ENCODE data around the gene CALY.

Gene CALY

DNA sequence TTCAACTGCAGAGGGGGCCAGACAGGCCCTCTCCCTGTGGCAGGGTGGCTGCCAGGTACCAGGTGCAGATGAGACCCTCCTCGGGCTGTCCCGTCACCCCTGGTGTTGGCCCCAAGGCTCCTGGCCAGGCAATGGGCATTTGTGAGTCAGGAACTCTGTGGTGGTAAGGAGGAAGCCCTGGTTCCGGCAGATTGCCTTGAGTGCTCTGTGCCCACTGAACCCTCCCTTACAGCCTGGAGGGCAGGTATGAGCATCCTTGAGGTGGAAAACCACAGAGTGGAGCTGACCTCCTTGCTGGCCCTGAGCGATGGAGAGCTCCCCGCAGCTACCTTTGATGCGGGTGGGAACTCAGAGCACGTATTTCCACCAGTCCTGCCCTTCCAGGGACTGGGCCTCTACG is 44.3 kb upstream of the CALY start:
- Histone ChIP-seq H3K9ac (ENCODE audit: low read depth, low read length, poor library complexity) (no peak overlapping the region), H3K27ac (replicated peaks; ENCODE audit: low read length) (no peak overlapping the region), H3K4ac (ENCODE audit: low read length) (no peak overlapping the region), H3K4me2 (ENCODE audit: insufficient read depth, low read length, poor library complexity, severe bottlenecking) (no peak overlapping the region), H2BK15ac (ENCODE audit: low read length) (no peak overlapping the region), H3K4me1 (ENCODE audit: control insufficient read depth in 2 of 2, insufficient read depth in 1 of 2, low read depth in 1 of 2, low read length in 2 of 2) (peaks cover 6 to 7% of the 10 kb centered on the region in 2 donors), H3K14ac (ENCODE audit: low read length) (no peak overlapping the region), H3K4me3 (ENCODE audit: low read length in 2 of 2) (no peak overlapping the region), H3K18ac (ENCODE audit: low read length) (no peak overlapping the region), H2BK12ac (ENCODE audit: low read length) (peak overlapping the region; percentile 16), H2AK5ac (ENCODE audit: low read depth, low read length) (peak overlapping the region; percentile 75), H2AFZ (ENCODE audit: low read length) (no peak overlapping the region), H3K79me1 (ENCODE audit: low read depth, low read length) (peaks cover 7% of the 10 kb centered on the region), H4K8ac (ENCODE audit: low read depth, low read length) (no peak overlapping the region), H4K91ac (ENCODE audit: low read depth, low read length, poor library complexity) (no peak overlapping the region), H3K36me3 (replicated peaks in 1 of 2; ENCODE audit: control insufficient read depth in 2 of 2, insufficient read depth in 2 of 2, low read length in 2 of 2) (no peaks in the 10 kb centered on the region), H3K23ac (ENCODE audit: low read depth, low read length, poor library complexity) (no peak overlapping the region), H2BK5ac (ENCODE audit: low read length) (no peak overlapping the region), H3K9me3 (replicated peaks in 1 of 2; ENCODE audit: control insufficient read depth in 2 of 2, insufficient read depth in 1 of 2, low read depth in 1 of 2, low read length in 2 of 2) (no peaks in the 10 kb centered on the region), H3K27me3 (ENCODE audit: control insufficient read depth in 3 of 3, insufficient read depth in 3 of 3, low read depth in 1 of 3, low read length in 3 of 3) (peaks cover 0 to 15% (median 8%) of the 10 kb centered on the region in 3 experiments), H2BK120ac (ENCODE audit: low read depth, low read length) (no peak overlapping the region)
- no peak for DNase-seq (ENCODE audit: low spot score)
- WGBS, 2 donors (ENCODE audit: extremely low coverage in 2 of 2, insufficient read length in 2 of 2, insufficient replicate concordance in 1 of 2): no CpG with 5 or more reads among the region's 8 CpGs

DNA sequence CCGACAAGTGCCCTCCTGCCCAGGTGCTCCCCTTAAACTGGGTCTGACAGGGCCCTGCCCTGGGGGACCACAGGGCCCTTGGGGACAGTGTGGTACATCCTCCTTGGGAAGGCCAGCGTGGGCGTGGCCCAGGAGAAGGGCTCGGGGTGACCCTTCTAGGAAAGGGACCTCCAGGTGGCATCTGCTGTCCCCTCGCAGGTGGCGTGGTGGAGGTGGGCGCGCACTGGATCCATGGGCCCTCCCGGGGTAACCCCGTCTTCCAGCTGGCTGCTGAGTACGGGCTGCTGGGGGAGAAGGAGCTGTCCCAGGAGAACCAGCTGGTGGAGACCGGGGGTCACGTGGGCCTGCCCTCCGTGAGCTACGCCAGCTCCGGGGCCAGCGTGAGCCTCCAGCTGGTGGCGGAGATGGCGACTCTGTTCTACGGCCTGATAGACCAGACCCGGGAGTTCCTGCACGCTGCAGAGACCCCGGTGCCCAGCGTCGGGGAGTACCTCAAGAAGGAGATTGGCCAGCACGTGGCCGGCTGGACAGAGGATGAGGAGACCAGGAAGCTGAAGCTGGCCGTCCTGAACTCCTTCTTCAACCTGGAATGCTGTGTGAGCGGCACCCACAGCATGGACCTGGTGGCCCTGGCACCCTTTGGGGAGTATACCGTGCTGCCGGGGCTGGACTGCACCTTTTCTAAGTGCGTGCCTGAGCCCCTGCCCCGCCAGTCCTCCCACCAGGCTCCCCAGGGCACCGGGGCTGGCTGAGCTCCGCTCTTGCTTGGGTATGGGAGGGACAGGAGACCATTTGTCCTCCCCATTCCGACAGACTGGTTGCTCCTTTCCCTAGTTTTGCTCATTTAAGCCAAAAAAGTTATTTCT is 43.3 kb upstream of the CALY start:
- no peak for DNase-seq (ENCODE audit: low spot score)
- Histone ChIP-seq H4K8ac (ENCODE audit: low read depth, low read length) (no peak overlapping the region), H2AK5ac (ENCODE audit: low read depth, low read length) (peak overlapping the region; percentile 41), H3K4me3 (ENCODE audit: low read length in 2 of 2) (peak overlapping the region in 1 of 2 donors; percentile 91), H3K27me3 (ENCODE audit: control insufficient read depth in 3 of 3, insufficient read depth in 3 of 3, low read depth in 1 of 3, low read length in 3 of 3) (peaks cover 0 to 15% (median 8%) of the 10 kb centered on the region in 3 experiments), H3K9me3 (replicated peaks in 1 of 2; ENCODE audit: control insufficient read depth in 2 of 2, insufficient read depth in 1 of 2, low read depth in 1 of 2, low read length in 2 of 2) (no peaks in the 10 kb centered on the region), H3K4me2 (ENCODE audit: insufficient read depth, low read length, poor library complexity, severe bottlenecking) (peak overlapping the region; percentile 77), H3K23ac (ENCODE audit: low read depth, low read length, poor library complexity) (peak overlapping the region; percentile 81), H3K79me1 (ENCODE audit: low read depth, low read length) (peaks cover 7% of the 10 kb centered on the region), H4K91ac (ENCODE audit: low read depth, low read length, poor library complexity) (no peak overlapping the region), H3K14ac (ENCODE audit: low read length) (peak overlapping the region; percentile 38), H3K18ac (ENCODE audit: low read length) (peak overlapping the region; percentile 93), H3K9ac (ENCODE audit: low read depth, low read length, poor library complexity) (peak overlapping the region; percentile 90), H2BK5ac (ENCODE audit: low read length) (peak overlapping the region; percentile 87), H3K36me3 (replicated peaks in 1 of 2; ENCODE audit: control insufficient read depth in 2 of 2, insufficient read depth in 2 of 2, low read length in 2 of 2) (no peaks in the 10 kb centered on the region), H3K27ac (replicated peaks; ENCODE audit: low read length) (no peak overlapping the region), H2BK15ac (ENCODE audit: low read length) (peak overlapping the region; percentile 73), H2AFZ (ENCODE audit: low read length) (peak overlapping the region; percentile 90), H3K4me1 (ENCODE audit: control insufficient read depth in 2 of 2, insufficient read depth in 1 of 2, low read depth in 1 of 2, low read length in 2 of 2) (peaks cover 6 to 7% of the 10 kb centered on the region in 2 donors), H2BK120ac (ENCODE audit: low read depth, low read length) (no peak overlapping the region), H3K4ac (ENCODE audit: low read length) (no peak overlapping the region), H2BK12ac (ENCODE audit: low read length) (peak overlapping the region; percentile 86)
- WGBS, 2 donors (ENCODE audit: extremely low coverage in 2 of 2, insufficient read length in 2 of 2, insufficient replicate concordance in 1 of 2): no CpG with 5 or more reads among the region's 36 CpGs

DNA sequence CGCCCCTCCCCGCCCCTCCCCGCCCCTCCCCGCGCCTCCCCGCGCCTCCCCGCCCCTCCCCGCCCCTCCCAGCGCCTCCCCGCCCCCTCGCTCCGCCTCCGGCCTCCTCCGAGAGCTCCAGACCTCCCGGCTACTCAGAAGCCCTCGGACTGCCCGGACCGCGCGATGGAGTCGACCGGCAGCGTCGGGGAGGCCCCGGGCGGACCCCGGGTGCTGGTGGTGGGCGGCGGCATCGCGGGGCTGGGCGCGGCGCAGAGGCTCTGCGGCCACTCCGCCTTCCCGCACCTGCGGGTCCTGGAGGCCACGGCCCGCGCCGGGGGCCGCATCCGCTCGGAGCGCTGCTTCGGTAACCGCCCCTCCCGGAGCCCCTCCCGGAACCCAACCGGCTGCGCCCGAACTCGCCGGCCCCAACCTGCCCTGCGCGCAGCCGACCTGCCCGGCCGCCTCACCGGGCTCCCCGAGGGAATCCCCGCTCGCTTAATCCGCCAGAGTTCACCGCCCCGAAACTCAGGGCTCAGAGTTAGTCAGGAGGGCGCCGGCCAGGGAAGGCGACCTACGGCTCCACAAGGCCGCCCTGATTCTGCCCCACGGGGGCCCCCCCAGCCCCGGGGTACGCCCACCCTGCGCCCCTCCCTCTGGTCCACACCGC is 42.6 kb upstream of the CALY start, which contains the start of gene PAOX:
TSS of gene PAOX (plus strand) at position 111 of the 649 bp plus-strand sequence. CDS start at position 166, 55 bp downstream.
- DNase-seq (ENCODE audit: low spot score): peak; percentile 68
- H3K27me3 ChIP-seq (ENCODE audit: control insufficient read depth in 3 of 3, insufficient read depth in 3 of 3, low read depth in 1 of 3, low read length in 3 of 3): peaks cover 0 to 15% (median 8%) of the 10 kb centered on the region in 3 experiments

More for the DNA sequence above, 42.6 kb upstream of the CALY start, which contains the start of gene PAOX:
- Histone ChIP-seq H2BK15ac (ENCODE audit: low read length) (peak within 1 kb of the TSS; percentile 96), H3K79me1 (ENCODE audit: low read depth, low read length) (peaks cover 7% of the 10 kb centered on the region), H3K4me3 (ENCODE audit: low read length in 2 of 2) (peak within 1 kb of the TSS; percentile 84 to 96), H3K23ac (ENCODE audit: low read depth, low read length, poor library complexity) (peak within 1 kb of the TSS; percentile 96), H3K4me2 (ENCODE audit: insufficient read depth, low read length, poor library complexity, severe bottlenecking) (peak within 1 kb of the TSS; percentile 91), H3K4me1 (ENCODE audit: control insufficient read depth in 2 of 2, insufficient read depth in 1 of 2, low read depth in 1 of 2, low read length in 2 of 2) (peaks cover 6 to 7% of the 10 kb centered on the region in 2 donors), H3K9ac (ENCODE audit: low read depth, low read length, poor library complexity) (peak within 1 kb of the TSS; percentile 91), H3K4ac (ENCODE audit: low read length) (peak within 1 kb of the TSS; percentile 66), H4K8ac (ENCODE audit: low read depth, low read length) (no peak within 1 kb of the TSS), H3K9me3 (replicated peaks in 1 of 2; ENCODE audit: control insufficient read depth in 2 of 2, insufficient read depth in 1 of 2, low read depth in 1 of 2, low read length in 2 of 2) (no peaks in the 10 kb centered on the region), H2BK120ac (ENCODE audit: low read depth, low read length) (peak within 1 kb of the TSS; percentile 81), H3K14ac (ENCODE audit: low read length) (peak within 1 kb of the TSS; percentile 89), H3K27ac (replicated peaks; ENCODE audit: low read length) (no peak within 1 kb of the TSS), H4K91ac (ENCODE audit: low read depth, low read length, poor library complexity) (no peak within 1 kb of the TSS), H3K36me3 (replicated peaks in 1 of 2; ENCODE audit: control insufficient read depth in 2 of 2, insufficient read depth in 2 of 2, low read length in 2 of 2) (no peaks in the 10 kb centered on the region), H3K18ac (ENCODE audit: low read length) (peak within 1 kb of the TSS; percentile 93), H2BK12ac (ENCODE audit: low read length) (peak within 1 kb of the TSS; percentile 90), H2BK5ac (ENCODE audit: low read length) (peak within 1 kb of the TSS; percentile 97), H2AK5ac (ENCODE audit: low read depth, low read length) (peak within 1 kb of the TSS; percentile 93), H2AFZ (ENCODE audit: low read length) (peak within 1 kb of the TSS; percentile 90)
- no CpG with 5 or more reads among the region's 78 CpGs for WGBS, 2 donors (ENCODE audit: extremely low coverage in 2 of 2, insufficient read length in 2 of 2, insufficient replicate concordance in 1 of 2)
